Measurements from ENCODE around the gene MIOX.

MIOX gene

DNA sequence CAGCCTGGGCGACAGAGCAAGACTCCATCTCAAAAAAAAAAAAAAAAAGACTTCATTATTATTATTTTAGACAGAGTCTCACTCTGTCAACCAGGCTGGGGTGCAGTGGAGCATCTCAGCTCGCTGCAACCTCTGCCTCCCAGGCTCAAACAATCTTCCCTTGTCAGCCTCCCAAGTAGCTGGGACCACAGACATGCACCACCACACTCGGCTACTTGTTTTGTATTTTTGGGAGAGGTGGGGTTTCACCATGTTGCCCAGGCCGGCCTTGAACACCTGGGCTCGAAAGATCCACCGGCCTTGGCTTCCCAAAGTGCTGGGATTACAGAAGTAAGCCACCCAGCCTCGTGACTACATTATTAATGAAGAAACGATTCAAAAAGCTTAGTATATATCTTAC, 48.5 kb downstream of the MIOX start:
- no peak overlapping the region for H2AFZ ChIP-seq (ENCODE audit: low read depth)
- no peak overlapping the region; the same call in 1 of the 2 replicates for H3K4me2 ChIP-seq
- peaks cover 57% of the 10 kb centered on the region for H3K4me1 ChIP-seq (ENCODE audit: low read depth, poor library complexity, severe bottlenecking)

DNA sequence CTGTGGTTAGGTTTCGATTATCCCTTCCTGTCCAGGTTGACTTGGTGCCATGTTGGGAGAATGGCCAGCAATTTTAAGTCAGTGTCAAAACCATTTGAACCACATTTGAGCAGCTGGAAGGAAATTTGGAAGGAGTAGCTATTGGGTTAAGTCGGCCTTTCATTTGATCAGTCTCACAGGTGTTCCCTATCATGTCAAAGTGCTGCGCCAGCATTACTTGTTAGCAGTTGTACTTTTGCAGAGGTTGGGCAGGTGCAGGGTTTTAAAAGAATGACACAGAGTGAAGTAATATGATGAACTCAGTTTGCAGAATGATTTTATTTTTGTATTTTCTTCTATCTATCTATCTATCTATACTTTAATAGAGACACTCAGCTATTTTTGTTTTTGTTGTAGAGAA, 49.6 kb downstream of the MIOX start:
- H4K20me1 ChIP-seq (ENCODE audit: insufficient read depth): no peaks in the 10 kb centered on the region
- no peak overlapping the region for H3K4me3 ChIP-seq (IDR thresholded peaks at IDR 0.05; ENCODE audit: insufficient read depth, low read depth, low read length)
- H2AFZ ChIP-seq (ENCODE audit: low read depth): no peak overlapping the region
- H3K27me3 ChIP-seq (ENCODE audit: insufficient read depth, low read depth): no peaks in the 10 kb centered on the region
- TF ChIP-seq, protein P1, sequence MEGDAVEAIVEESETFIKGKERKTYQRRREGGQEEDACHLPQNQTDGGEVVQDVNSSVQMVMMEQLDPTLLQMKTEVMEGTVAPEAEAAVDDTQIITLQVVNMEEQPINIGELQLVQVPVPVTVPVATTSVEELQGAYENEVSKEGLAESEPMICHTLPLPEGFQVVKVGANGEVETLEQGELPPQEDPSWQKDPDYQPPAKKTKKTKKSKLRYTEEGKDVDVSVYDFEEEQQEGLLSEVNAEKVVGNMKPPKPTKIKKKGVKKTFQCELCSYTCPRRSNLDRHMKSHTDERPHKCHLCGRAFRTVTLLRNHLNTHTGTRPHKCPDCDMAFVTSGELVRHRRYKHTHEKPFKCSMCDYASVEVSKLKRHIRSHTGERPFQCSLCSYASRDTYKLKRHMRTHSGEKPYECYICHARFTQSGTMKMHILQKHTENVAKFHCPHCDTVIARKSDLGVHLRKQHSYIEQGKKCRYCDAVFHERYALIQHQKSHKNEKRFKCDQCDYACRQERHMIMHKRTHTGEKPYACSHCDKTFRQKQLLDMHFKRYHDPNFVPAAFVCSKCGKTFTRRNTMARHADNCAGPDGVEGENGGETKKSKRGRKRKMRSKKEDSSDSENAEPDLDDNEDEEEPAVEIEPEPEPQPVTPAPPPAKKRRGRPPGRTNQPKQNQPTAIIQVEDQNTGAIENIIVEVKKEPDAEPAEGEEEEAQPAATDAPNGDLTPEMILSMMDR (conservative IDR thresholded peaks at IDR 0.05; ENCODE audit: low read depth, low read length): no peak
- H3K27ac ChIP-seq: peak overlapping the region; percentile 31; the same call in 1 of the 2 replicates
- peaks cover 68% of the 10 kb centered on the region for H3K4me1 ChIP-seq (ENCODE audit: low read depth, poor library complexity, severe bottlenecking)
- peak overlapping the region; percentile 31; the same call in 1 of the 2 replicates for H3K4me2 ChIP-seq
- H3K79me2 ChIP-seq (ENCODE audit: insufficient read depth, low read depth): no peaks in the 10 kb centered on the region
- H3K9ac ChIP-seq: no peak overlapping the region
- no peaks in the 10 kb centered on the region for H3K36me3 ChIP-seq (ENCODE audit: insufficient read depth)

More for the DNA sequence above, 48.5 kb downstream of the MIOX start:
- H3K36me3 ChIP-seq (ENCODE audit: insufficient read depth): no peaks in the 10 kb centered on the region
- H3K79me2 ChIP-seq (ENCODE audit: insufficient read depth, low read depth): no peaks in the 10 kb centered on the region
- H4K20me1 ChIP-seq (ENCODE audit: insufficient read depth): no peaks in the 10 kb centered on the region
- no peak overlapping the region for H3K4me3 ChIP-seq (IDR thresholded peaks at IDR 0.05; ENCODE audit: insufficient read depth, low read depth, low read length)
- no peak overlapping the region for H3K27ac ChIP-seq
- H3K9ac ChIP-seq: no peak overlapping the region
- no peaks in the 10 kb centered on the region for H3K27me3 ChIP-seq (ENCODE audit: insufficient read depth, low read depth)
- TF ChIP-seq, protein P1 (conservative IDR thresholded peaks at IDR 0.05; ENCODE audit: low read depth, low read length): no peak

DNA sequence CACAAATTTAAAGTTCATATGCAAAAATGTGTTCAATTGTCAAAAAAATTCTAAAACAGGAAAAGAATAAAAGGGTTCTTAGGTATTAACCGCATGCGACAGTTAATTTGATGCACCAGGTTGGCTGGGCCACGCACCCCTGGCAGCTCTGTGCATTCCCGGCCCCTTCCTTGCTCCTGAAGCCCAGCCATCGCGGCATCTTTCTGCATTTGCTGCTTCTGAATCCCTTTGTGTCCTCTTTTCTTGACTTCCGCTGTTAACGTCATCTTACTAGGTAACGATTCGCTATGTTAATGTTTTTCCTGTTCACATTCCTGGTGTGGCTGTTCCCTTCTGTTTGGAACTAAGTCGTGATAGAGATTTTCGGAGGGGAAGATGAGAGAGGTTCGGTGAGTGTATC, 51.1 kb downstream of the MIOX start:
- Histone ChIP-seq H2AFZ (ENCODE audit: low read depth) (no peak overlapping the region), H3K4me2 (no peak overlapping the region), H3K36me3 (ENCODE audit: insufficient read depth) (no peaks in the 10 kb centered on the region), H3K4me1 (ENCODE audit: low read depth, poor library complexity, severe bottlenecking) (peaks cover 78% of the 10 kb centered on the region), H4K20me1 (ENCODE audit: insufficient read depth) (no peaks in the 10 kb centered on the region), H3K27ac (peak overlapping the region; percentile 100), H3K9ac (no peak overlapping the region), H3K4me3 (IDR thresholded peaks at IDR 0.05; ENCODE audit: insufficient read depth, low read depth, low read length) (no peak overlapping the region), H3K27me3 (ENCODE audit: insufficient read depth, low read depth) (no peaks in the 10 kb centered on the region), H3K79me2 (ENCODE audit: insufficient read depth, low read depth) (no peaks in the 10 kb centered on the region)
- TF ChIP-seq, protein P1 (conservative IDR thresholded peaks at IDR 0.05; ENCODE audit: low read depth, low read length): no peak
